GM18868 (cell line): Measurements from ENCODE around the gene RBMS1.

Experiments
- ATAC-seq: cut with Tn5 transposase; IDR thresholded peaks from one replicate; pipeline ENCODE4 v1.9.1; 2021; ENCODE audit warnings: mild to moderate bottlenecking, moderate library complexity; ENCODE audit not compliant: unreplicated experiment

The RBMS1 gene

DNA sequence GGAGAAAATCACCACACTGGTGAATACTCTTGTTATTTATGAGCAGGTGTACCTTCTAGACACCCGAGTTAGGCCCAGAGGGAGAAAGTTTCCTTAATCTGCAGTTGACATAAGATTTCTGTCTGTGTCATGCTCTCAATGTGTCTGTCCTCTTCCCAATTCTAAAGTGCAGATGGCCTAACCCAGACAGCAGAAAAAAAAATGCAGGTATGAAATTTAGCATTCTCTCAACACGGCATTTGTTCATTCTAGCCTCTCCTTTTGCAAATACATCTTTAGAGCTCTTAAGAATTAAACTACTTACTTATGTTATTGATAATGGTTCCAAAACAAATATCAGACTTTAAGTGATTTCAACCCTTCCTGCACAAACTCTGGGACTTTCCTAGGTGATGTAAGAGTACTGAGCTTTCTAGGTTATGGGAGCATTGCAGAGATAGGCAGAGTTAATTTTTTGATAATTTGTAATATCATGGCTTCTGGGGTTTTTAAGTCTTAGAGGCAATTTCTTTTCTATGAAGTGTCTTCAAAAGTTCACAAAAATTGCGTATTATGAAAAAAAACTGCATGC is 260.6 kb downstream of the RBMS1 start:
- ATAC-seq: no peak

DNA sequence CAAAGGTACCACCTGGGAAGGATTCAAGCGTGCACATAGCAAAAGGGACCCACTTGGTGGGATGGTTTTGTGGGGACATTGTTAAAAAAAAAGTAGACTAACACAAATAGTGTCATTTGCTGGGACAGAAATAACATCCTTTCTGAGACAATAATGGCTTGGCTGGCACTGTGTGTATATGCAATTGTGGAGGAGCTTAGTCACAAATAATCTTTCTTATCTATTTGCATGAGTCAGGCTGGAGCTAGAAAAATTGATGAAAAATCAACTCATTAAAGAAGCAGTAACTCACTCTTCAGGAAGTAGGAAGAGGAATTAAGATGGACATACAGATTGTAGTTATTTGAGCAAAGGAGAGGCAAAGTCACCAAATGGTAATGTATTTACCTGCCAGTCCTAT is 264.0 kb downstream of the RBMS1 start:
- no peak for ATAC-seq

- no peak for ATAC-seq
Observed at GRCh38 chr2:160228141-160228917, 265.3 kb downstream of the RBMS1 start.

DNA sequence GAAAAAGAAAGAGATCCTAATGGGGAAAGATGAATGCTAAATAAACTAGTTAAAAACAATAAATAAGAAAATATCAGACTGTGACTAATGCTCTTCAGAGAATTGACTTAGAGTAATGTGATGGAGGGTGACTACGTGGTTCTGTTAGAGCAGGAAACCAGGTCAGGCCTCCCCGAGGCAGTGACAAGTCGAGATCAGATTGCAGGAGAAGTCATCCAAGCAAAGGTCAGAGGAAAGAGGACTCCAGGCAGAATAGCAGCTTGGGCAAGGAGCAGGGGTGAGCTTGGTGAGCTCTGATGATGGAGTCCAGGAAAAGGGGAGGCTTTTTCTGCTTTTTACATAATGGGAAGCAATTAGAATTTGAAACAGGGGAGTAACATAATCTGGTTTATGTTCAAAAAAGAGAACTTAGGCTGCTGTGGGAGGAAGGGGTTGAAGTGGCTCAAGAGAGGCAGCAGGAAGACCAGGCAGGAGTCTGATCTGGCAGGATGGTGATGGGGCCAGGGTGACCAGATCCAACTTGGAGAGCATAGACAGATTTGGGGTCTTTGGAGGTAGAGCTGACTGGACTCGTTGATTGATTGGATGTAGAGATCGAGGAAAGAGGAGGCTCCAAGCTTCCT is 266.2 kb downstream of the RBMS1 start:
- no peak for ATAC-seq

- ATAC-seq: no peak
Observed at GRCh38 chr2:160226367-160226766, 267.2 kb downstream of the RBMS1 start.

GRCh38 chr2:160225722-160226121 is 267.9 kb downstream of the RBMS1 start:
- no peak for ATAC-seq

- peak; percentile 11 for ATAC-seq
Observed at GRCh38 chr2:160224507-160224906, 269.1 kb downstream of the RBMS1 start.

GRCh38 chr2:160224060-160224459 is 269.5 kb downstream of the RBMS1 start:
- ATAC-seq: peak; percentile 94

DNA sequence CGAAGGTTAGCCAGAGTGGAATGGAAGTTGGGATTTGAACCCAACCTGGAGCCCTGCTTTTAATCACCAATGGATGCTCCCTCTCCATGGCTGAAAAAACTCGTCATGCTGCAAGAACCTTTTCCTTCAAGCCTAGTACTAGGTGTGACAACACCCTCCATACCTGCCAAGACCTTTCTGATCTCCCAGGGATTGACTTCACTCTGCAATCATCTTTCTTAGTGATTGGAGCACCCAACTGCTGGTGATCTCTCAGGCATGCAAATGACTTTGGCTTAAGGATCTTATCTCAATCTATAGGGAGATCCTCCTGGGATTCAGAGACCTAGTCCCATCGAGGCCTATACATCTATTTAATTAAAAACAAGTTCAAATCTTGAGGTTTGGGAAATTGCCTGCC is 270.0 kb downstream of the RBMS1 start:
- ATAC-seq: no peak

DNA sequence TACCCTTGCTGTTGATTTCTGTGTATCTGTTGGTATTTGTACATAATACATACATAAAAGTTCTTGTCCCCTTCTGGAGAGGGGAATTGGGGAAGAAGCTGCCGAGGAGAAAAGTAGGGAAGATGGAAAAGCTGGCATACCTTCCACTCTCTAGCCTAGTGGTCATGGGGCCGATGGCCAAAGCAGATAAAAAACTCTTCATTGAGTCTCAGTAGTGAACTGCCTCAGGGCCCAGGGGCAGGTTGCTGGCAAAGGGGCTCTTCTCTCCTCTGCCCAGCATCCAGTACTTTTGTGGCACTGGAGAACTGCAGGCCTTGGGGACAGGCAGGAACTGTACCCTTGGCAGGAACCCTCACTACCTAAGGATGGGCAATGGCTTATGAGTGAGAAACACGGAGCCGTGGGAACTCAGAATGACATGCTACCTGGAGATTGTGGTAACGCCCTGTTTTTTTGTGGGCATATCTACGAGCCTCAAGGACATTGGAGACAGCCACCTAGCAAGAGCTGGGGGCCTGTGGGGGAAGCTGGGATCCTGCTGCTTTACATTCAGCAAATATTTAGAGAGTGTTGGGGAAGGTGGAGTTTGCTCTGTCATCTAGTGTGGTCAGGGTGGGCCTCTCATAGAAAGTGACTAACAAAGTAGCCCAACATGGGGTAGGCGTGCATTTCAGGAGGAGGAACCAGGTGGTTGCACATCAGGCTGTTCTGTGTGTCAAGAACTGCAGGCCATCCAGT is 270.9 kb downstream of the RBMS1 start:
- ATAC-seq: no peak
